Measurements from ENCODE around the gene PNPLA7.

PNPLA7 gene

GRCh38 chr9:137432687-137433348, 117.4 kb downstream of the PNPLA7 start:
- no peak for DNase-seq

DNA sequence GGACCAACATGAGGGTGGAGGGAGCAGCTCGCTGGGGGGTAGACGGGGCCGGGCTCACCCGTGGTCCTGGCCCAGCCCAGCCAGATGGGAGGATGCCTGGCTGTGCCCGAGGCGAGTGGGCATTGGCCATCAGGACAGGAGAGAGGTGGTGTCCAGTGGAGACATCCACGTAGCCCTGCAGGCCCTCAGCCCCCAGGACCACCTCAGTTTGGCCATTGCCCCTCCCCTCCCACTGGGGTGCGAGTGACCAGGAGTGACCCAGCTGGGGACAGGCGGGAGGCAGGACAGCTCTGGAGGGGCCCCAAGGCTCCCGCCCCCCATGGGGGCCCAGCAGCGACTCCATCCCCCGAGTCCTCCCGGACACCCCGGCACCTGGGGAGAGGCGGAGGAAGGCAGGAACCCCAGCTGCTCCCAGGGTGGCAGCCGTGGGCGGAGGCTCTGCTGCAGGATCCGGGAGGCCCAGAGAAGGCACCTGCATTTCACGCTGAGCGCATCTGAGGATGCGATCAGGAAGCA, 118.7 kb downstream of the PNPLA7 start:
- DNase-seq = no peak

DNA sequence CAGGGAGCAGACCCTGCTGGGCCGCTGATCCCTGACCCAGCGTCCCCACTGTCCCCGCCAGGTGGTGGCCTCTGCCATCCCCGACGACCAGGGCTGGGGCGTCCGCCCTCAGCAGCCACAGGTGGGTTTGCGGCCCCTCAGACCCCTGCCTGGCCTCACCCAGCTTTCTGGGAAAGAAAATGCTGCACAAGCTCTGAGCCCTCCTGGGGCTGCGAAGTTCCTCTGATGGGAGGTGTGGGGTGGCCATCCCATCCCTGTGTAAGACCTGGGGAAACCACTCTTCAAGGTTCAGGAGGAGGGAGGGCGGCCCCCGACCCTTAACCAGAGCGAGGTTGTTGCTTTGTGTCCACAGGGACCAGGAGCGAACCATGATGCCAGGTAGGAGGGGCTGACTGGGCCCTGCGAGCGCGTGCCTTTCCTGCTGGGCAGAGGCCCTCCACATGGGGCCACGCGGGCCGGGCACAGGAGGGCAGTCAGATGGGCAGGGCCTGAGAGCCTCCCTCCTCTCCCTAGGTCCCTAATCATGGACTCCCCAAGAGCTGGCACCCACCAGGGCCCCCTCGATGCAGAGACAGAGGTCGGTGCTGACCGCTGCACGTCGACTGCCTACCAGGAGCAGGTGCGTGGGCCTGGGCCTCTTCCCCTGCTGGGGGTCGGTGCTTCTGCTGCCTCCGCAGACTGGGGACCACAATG, 119.3 kb downstream of the PNPLA7 start:
- no peak for DNase-seq

- DNase-seq = no peak
Observed at GRCh38 chr9:137429974-137430722, 120.1 kb downstream of the PNPLA7 start.

DNA sequence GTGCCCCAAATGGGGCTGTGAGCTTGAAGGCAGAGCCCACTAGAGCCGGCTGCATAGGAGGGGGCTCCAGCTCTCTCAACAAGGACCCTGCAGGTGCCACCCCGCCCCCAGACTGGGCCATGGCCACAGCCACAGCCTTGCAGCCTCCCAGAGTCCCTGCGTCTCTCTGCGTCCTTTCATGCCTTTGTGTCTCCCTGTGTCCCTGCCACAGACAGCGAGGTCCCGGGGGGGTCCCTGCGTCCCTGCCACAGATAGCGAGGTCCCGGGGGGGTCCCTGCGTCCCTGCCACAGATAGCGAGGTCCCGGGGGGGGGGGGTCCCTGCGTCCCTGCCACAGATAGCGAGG, 120.7 kb downstream of the PNPLA7 start:
- no peak for DNase-seq

DNA sequence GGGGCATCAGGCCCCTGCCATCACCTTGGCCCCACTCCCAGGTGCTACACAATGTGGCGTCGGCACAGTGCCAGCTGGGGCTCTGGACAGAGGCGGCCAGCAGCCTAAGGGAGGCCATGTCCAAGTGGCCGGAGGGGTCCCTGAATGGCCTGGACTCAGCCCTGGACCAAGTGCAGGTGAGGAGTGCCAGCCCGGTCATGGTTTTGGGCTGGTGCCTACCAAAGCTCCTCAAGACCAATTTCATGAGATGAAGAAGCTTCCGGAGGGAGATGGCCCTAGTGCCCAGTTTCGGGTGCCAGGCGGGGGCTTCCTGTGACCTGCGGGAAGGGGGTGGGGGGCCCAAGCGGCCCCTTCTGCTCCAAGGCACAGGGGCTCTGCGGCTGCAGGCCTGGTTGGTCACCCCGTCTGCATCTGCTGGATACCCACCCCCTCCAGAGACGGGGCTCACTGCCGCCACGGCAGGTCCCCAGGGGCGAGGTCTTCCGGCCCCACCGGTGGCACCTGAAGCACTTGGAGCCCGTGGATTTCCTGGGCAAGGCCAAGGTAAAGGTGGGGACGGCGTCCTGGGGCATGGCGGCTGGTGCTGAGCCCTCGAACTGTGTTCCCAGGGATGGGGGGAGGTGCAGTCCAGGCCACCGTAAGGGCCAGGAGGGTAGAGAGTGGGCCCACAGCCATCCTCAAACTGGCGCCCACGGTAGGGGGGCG, 121.2 kb downstream of the PNPLA7 start:
- no peak for DNase-seq

GRCh38 chr9:137428311-137428630, 121.9 kb downstream of the PNPLA7 start:
- no peak for DNase-seq

DNA sequence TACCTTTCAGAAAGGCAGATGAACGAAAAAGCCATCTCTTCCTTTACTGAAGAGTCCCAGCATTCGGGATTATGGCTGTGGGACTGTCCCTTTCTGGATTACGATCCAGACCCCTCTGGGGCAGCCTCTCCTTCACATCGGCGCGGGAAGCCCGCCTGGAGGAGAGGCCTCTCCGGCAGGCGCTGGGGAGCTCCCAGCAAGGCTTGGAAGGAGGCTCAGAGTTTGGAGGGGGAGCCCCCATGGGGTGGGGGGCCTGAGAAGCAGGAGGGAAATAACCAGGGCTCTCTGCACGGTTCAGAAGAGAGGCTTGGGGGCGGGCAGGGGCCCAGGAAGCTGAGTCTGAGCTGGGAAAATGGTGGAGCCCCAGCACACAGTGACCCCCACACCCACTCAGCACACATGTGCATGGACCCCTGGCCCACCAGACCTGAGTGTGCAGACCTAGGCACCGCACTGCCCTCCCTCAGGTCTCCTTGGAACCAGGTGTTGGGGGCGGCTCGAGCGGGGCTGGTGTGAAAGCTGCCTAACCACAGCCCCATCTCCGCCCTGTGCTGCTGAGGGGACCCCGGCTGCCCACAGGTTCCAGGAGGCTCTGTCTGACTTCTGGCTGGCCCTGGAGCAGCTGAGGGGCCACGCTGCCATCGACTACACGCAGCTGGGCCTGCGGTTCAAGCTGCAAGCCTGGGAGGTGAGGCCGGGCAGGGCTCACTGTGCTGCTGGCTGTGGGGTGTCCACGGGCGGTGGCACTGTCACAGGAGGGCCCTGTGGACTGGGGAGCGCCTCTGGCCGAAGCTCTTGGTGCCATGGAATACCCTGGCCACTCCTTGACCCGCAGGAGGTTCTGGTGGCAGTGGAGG, 122.5 kb downstream of the PNPLA7 start:
- DNase-seq = no peak

- DNase-seq = no peak
Observed at GRCh38 chr9:137426018-137426681, 124.1 kb downstream of the PNPLA7 start.

DNA sequence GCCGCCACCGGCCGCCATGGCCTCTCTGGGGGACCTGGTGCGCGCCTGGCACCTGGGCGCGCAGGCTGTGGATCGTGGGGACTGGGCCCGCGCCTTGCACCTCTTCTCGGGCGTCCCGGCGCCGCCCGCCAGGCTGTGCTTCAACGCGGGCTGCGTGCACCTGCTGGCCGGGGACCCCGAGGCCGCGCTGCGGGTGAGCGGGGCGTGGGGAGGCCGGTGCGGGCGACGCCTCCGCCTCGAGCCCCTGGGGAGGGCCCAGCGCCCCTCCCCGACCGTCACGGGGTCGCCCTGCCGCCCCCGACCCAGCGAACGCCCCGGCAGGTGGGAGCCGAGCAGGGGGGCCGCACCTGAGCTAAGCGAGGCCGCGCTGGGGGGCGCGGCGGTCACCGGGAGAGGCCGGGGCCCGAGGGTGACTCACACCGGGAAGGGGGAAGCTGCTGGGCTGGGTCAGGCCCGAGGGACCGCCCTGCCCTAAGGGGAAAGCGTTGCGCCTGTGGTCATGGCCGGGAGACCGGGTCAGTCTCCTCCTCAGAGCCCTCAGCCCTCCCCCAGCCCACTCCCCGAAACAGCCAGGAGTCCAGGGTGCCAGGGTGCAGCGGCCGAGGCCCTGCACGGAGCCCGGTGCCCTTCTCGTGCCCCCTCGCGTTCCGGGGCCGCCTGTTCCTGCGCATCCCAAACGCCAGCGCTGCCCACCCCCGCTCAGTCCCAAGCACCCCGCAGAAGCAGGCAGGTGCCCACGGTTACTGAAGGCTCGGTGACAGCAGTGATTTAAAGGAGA, 126.5 kb downstream of the PNPLA7 start:
- no peak for DNase-seq

DNA sequence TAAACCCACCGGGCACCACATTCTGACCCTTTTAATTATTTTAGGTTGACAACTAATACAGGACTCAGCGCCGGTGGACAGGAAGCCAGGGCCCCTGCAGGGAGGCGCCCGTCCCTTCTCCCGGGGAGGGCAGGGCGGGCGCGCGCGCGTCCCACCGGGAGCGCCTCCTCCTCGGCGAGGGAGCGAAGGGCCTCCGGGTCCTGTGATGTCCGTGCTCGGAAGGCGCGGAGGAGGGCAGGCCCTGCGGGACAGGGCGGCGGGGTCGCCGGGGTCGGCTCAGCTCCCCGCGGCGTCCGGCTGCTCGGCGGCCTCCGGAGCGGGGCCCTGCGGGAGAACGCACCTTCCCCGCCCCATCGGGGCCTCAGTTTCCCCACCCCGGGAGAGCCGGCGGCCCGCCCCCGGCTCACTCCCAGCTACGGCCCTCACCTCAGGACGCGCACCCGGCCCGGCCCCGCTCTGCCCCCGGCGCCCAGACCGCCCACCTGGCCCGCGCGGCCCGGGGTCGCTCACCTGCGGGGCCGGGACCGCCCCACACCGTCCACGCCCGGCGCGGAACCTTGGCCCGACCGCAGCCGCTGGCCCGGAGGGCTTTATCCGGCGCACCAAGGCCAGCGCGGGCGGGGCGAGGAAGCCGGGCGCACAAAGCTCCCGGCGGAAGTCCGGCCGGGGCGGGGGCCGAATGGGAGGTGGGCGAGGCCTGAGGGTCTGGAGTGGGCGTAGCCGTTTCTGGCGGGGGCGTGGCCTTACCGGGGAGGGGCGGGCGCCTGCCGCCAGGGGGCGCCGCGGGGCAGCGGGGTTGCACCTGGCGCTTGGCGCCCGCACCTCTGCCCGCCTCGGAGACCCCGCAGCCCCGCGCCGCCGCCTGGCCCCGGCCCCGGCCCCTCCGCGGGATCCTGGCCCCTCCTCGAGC, 127.3 kb downstream of the PNPLA7 start, which contains the start of the genes EXD3 and NOXA1:
EXD3 (minus strand) TSS at position 559 of the 910 bp plus-strand sequence. CDS start 27,805 bp downstream, outside the sequence.
NOXA1 (plus strand) TSS at position 790 of the 910 bp plus-strand sequence. CDS start 137 bp downstream, outside the sequence.
- DNase-seq = peak; percentile 95

GRCh38 chr9:137421838-137422603, 128.2 kb downstream of the PNPLA7 start:
- no peak for DNase-seq

- no peak for DNase-seq
Observed at GRCh38 chr9:137417161-137418021, 132.8 kb downstream of the PNPLA7 start.

DNA sequence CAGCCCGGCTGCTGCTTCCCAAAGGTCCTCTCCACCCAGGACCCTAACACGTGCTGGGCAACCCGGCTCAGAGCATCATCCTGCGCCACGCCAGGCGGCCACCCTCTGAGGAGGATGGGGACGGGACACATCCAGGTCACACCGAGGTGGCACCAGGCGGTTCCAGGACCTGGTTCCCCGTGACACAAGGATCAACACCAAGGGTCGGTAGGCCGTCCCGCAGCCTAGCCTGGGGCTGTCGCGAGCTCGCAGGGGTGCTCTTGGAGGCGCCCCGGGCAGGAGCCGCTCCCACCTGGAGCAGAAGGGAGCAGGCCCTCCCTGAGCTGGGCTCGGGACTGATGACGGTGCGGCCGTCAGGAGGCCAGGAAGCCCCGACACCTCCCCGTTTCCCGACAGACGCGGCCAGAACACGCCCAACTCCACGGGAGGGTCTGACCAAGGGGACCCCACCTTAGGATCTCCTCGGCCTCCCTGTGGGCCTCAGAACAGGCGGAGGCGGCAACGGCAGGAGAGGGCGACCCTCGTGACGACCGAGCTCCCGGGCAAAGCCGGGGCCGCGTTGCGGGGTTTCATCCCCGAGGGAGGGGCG, 133.5 kb downstream of the PNPLA7 start:
- no peak for DNase-seq

DNA sequence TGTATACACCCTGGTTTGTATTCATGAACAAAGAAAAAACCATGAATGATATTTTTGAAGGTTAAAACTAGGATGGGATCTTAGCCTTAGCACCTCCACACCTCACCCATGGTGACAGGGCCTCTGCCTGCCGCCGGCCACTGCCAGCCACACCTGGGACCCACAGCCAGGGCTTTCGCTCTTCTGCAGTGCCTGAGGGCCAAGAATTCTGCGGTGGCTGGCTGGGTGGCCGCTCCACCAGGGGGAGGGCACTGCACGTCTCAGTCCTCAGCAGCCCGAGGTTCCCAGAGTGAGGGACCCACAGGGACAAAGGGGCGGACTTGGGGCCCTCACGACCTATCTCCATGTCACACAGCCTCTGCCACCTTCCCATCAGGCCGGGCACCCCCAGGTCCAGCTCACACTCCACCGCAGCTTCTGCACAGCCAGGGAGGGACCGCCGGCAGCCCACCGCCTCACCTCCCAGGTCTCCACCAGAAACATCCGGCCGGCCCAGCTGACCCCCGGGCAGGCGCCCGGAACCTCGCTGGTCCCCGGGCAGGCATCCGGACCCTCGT, 134.1 kb downstream of the PNPLA7 start:
- DNase-seq = no peak

GRCh38 chr9:137415451-137415850, 134.8 kb downstream of the PNPLA7 start:
- no peak for DNase-seq

- no peak for DNase-seq
Observed at GRCh38 chr9:137412431-137412830, 137.8 kb downstream of the PNPLA7 start.

All from T-helper 9 cell (primary cell).